Sigmoid colon (tissue), 7 donors: ENCODE measurements around the gene WDR86. TPM values are rescaled to one million over a fixed set of nuclear protein-coding genes. Genes with fewer than 3 reads are reported as not detected.
A peak's percentile ranks its signal among the peaks of the same experiment; 100 is the strongest.

ENCODE experiments used
- DNase-seq: peaks from one replicate; pipeline ENCODE4 v3.0.0-alpha.2; 2019
- H3K27ac ChIP-seq, 4 donors: fragments of 200-600 bp; sonication (generic); one replicate each; pipeline ENCODE4 v1.5.1; 2016 to 2019; ENCODE audit warnings: mild to moderate bottlenecking in 1 of 4
- H3K27me3 ChIP-seq, 3 donors: fragments of 200-600 bp; sonication (generic); one replicate each; pipeline ENCODE4 v1.5.1; 2019; ENCODE audit warnings: mild to moderate bottlenecking in 1 of 3
- H3K36me3 ChIP-seq, 4 donors: fragments of 200-600 bp; sonication (generic); one replicate each; pipeline ENCODE4 v1.5.1; 2016 to 2019
- H3K4me1 ChIP-seq, 4 donors: fragments of 200-600 bp; sonication (generic); one replicate each; pipeline ENCODE4 v1.5.1; 2017 to 2019
- H3K4me3 ChIP-seq, 4 donors: fragments of 200-600 bp; sonication (generic); one replicate each; pipeline ENCODE4 v1.5.1; 2017 to 2019; ENCODE audit warnings: mild to moderate bottlenecking in 2 of 4, moderate library complexity in 1 of 4
- H3K9me3 ChIP-seq, 4 donors: fragments of 200-600 bp in 3 of 4; sonication (generic) in 3 of 4; one replicate each; pipeline versions ENCODE4 v1.5.1 to v1.6.1; 2013 to 2019
- CTCF ChIP-seq, 4 experiments: fragments of 450-650 bp in 3 of 4; fragments of 200-600 bp in 1 of 4; IDR thresholded peaks; one replicate each; pipeline ENCODE4 v1.5.1; 2016 to 2019; ENCODE audit warnings: antibody characterized with exemption in 4 of 4, mild to moderate bottlenecking in 3 of 4, moderate library complexity in 2 of 4
- EP300 ChIP-seq, 4 donors: sonication (generic); formaldehyde crosslinking; IDR thresholded peaks; one replicate each; pipeline ENCODE4 v1.6.1; 2017; ENCODE audit warnings: antibody characterized with exemption in 4 of 4
- POLR2A ChIP-seq, 2 donors: fragments of 450-650 bp; IDR thresholded peaks; one replicate each; pipeline ENCODE4 v1.6.1; 2016; ENCODE audit warnings: antibody characterized with exemption in 2 of 2, mild to moderate bottlenecking in 2 of 2, moderate library complexity in 2 of 2
- POLR2AphosphoS5 ChIP-seq, 4 donors: sonication (generic); formaldehyde crosslinking; IDR thresholded peaks; one replicate each; pipeline ENCODE4 v1.6.1; 2017; ENCODE audit warnings: antibody characterized with exemption in 4 of 4
- WGBS, 2 donors: extraction: QIAGEN DNeasy Blood & Tissue Kit; methylation state at CpG; one replicate each; pipeline ENCODE4 v1.1.7; 2013; 5-methylcytosine and 5-hydroxymethylcytosine counted together
- intact Hi-C: fragments of 100-400 bp; cut with DNase I; formaldehyde crosslinking; loops from one replicate; pipeline ENCODE4 v1.15.1; 2023
- polyA plus RNA-seq, 3 donors: library from polyadenylated mRNA; stranded (reverse); fragments of 200-250 nt; gene quantifications; one replicate each; pipeline ENCODE4 v1.2.3, GENCODE V29; 2013
- total RNA-seq, 4 donors: library from RNA; depleted of rRNA; stranded (reverse); fragments of >200 nt; gene quantifications; one replicate each; pipeline ENCODE4 v1.1.0, GENCODE V29; 2016
- donor health status: healthy with polysubstance abuse.
- donor health status: Bipolar disorder and iron deficiency.
- donor health status: healthy.

WDR86 gene
- total and polyA plus RNA-seq, 7 donors: 0.46 to 23.8 (median 14.4) TPM

DNA sequence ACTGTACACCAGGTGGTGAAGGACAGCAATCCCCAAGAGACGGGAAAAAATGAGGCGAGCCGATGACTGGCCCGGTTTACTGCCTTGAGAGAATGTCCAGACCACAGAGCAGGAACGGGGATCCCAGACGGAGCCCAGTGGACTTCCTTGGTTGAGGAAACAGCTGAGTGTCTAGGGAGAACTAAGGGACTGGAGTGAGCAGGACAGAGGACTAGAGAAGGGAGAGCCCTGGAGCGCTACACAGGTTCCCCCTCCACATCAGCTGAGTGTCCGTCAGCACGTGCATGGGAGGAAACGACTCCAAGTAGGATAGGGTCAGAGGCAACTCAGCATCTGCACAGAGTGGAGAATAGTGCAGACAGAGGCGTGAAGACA, 7.1 kb upstream of the WDR86 start:
- H3K27ac ChIP-seq: no peak overlapping the region

GRCh38 chr7:151416112-151416940, 6.5 kb upstream of the WDR86 start:
- intact Hi-C loops: no loop called here
- Histone ChIP-seq H3K4me3 (no peak overlapping the region), H3K36me3 (no peaks in the 10 kb centered on the region), H3K9me3 (peaks cover 0 to 3% (median 2%) of the 10 kb centered on the region in 4 donors), H3K27me3 (peaks cover 0 to 18% (median 0%) of the 10 kb centered on the region in 3 donors), H3K27ac (no peak overlapping the region), H3K4me1 (no peaks in the 10 kb centered on the region)
- TF ChIP-seq EP300 (IDR thresholded peaks at IDR 0.05) (no peak), POLR2A (IDR thresholded peaks at IDR 0.05) (no peak), CTCF (IDR thresholded peaks at IDR 0.05) (no peak), POLR2AphosphoS5 (IDR thresholded peaks at IDR 0.05) (no peak)
- DNase-seq: peak; percentile 58
- 72 to 79% methylated on average over 10 of the region's 10 CpGs for WGBS, 2 donors

More for the DNA sequence above, 7.1 kb upstream of the WDR86 start:
- DNase-seq: peak; percentile 68
- Histone ChIP-seq H3K4me1 (no peaks in the 10 kb centered on the region), H3K36me3 (no peaks in the 10 kb centered on the region), H3K27me3 (peaks cover 0 to 15% (median 0%) of the 10 kb centered on the region in 3 donors), H3K9me3 (peaks cover 0 to 3% (median 2%) of the 10 kb centered on the region in 4 donors), H3K4me3 (no peak overlapping the region)
- 52 to 58% methylated on average over 11 of the region's 11 CpGs for WGBS, 2 donors
- TF ChIP-seq POLR2A (IDR thresholded peaks at IDR 0.05): no peak
- no peak for TF ChIP-seq CTCF (IDR thresholded peaks at IDR 0.05)
- TF ChIP-seq POLR2AphosphoS5 (IDR thresholded peaks at IDR 0.05): peak in 1 of 4 donors; percentile 37
- no peak for TF ChIP-seq EP300 (IDR thresholded peaks at IDR 0.05)
- intact Hi-C loops: no loop called here

DNA sequence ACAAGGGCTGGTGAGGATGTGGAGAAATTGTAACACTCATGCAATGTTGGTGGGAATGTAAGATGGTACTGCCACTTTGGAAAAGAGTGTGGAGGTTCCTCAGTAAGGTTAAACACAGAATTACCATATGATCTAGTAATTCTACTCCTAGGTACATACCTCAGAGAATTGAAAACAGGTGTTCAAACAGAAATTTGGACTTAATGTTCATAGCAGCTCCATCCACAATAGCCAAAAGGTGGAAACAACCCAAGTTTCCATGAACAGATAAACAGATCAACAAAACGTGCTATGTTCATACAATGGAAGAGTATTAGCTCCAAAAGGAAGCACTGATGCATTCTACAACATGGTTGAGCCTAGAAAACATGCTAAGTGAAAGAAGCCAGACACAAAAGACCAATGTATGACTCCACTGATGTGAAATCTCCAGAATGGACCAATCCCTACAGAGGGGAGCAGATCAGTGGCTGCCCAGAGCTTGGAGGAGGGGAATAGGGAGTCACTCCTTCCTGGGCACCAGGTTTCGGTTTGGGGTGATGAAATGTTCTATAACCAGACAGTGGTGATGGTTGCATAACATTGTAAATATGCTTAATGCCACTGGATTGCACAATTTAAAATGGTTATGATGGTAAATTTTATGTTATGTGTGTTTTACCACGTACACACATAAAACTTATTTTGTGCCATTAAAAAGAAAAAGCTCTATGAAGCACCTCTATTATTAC, 5.7 kb upstream of the WDR86 start:
- no peaks in the 10 kb centered on the region for H3K36me3 ChIP-seq
- peaks cover 0 to 2% (median 2%) of the 10 kb centered on the region in 4 donors for H3K9me3 ChIP-seq
- TF ChIP-seq CTCF (IDR thresholded peaks at IDR 0.05) (no peak), POLR2AphosphoS5 (IDR thresholded peaks at IDR 0.05) (no peak), EP300 (IDR thresholded peaks at IDR 0.05) (no peak), POLR2A (IDR thresholded peaks at IDR 0.05) (no peak)
- intact Hi-C loops: no loop called here
- peaks cover 0 to 2% (median 1%) of the 10 kb centered on the region in 4 donors for H3K4me1 ChIP-seq
- no peak overlapping the region for H3K27ac ChIP-seq
- 24 to 65% methylated on average over 3 of the region's 3 CpGs for WGBS, 2 donors
- DNase-seq: peak; percentile 59
- H3K27me3 ChIP-seq: peaks cover 4 to 26% (median 5%) of the 10 kb centered on the region in 3 donors
- no peak overlapping the region for H3K4me3 ChIP-seq

DNA sequence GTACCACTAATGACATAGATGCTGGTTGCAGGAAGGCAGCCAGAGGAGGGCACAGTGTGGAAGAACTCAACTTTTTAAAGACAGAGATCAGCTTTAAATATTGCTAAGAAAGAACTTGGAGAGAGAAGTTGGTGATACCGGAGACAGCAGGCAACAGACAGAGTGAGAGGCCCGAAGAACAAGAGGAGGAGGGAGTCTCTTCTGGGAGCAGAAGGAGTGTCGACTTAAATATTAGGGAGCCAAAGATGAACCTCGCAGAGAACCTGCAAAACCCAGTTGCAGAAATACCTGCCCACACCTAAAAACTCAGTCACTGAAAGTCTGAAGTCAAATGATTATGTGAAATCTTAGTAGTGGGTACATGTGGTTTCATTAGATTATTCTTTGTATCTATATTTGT, 3.4 kb upstream of the WDR86 start:
- H3K27ac ChIP-seq: no peak overlapping the region
- peaks cover 0 to 22% (median 17%) of the 10 kb centered on the region in 4 donors for H3K4me1 ChIP-seq
- TF ChIP-seq CTCF (IDR thresholded peaks at IDR 0.05): no peak
- TF ChIP-seq POLR2AphosphoS5 (IDR thresholded peaks at IDR 0.05): no peak
- TF ChIP-seq POLR2A (IDR thresholded peaks at IDR 0.05): no peak
- TF ChIP-seq EP300 (IDR thresholded peaks at IDR 0.05): no peak
- DNase-seq: no peak
- WGBS, 2 donors: 85 to 88% methylated on average over 4 of the region's 4 CpGs
- no peaks in the 10 kb centered on the region for H3K36me3 ChIP-seq
- H3K27me3 ChIP-seq: peaks cover 22 to 49% (median 27%) of the 10 kb centered on the region in 3 donors
- no peaks in the 10 kb centered on the region for H3K9me3 ChIP-seq
- H3K4me3 ChIP-seq: no peak overlapping the region
- intact Hi-C loops: loop anchor here (5.0 kb wide), 1 partner anchor 34 kb away; no protein-coding TSS in a partner anchor
